Measurements from ENCODE around the gene TCFL5.

DNA sequence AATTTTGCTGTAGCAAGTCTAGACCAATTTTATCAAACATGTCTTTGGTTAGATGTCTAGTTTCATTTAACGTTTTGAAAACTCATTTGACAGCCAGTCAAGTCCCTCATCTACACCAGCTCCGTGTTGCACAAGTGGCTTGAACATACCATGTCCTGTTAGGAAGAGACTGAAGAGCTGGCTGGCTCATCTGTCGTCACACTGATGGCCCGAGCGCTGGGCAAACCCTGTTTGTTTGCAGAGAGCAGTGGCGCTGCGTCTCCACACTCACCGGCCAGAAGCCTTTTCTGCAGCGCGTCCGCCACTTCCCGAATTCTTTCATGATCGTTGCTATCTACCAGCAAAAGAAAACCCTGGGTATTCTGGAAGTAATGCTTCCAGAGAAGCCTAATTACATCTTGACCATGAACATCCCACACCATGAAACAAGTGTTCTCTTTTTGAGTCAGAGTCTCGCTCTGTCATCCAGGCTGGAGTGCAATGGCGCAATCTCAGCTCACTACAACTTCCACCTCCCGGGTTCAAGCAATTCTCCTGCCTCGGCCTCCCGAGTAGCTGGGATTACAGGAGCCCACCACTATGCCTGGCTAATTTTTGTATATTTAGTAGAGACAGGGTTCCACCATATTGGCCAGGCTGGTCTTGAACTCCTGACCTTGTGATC lies 10.7 kb upstream of the TCFL5 start:
- TF ChIP-seq GABPA (IDR thresholded peaks at IDR 0.05; ENCODE audit: low read depth): no peak
- TF ChIP-seq HDAC2 (IDR thresholded peaks at IDR 0.05): no peak
- TF ChIP-seq NR2C2 (IDR thresholded peaks at IDR 0.05; ENCODE audit: borderline replicate concordance, control insufficient read depth, insufficient read length, low read depth): no peak
- no peak for TF ChIP-seq STAT3 (IDR thresholded peaks at IDR 0.05; ENCODE audit: low read depth, low read length)
- TF ChIP-seq CEBPZ (IDR thresholded peaks at IDR 0.05; ENCODE audit: low read depth, low read length): no peak
- TF ChIP-seq MYB (IDR thresholded peaks at IDR 0.05; ENCODE audit: borderline replicate concordance, low read depth, low read length): no peak
- TF ChIP-seq, protein P1, sequence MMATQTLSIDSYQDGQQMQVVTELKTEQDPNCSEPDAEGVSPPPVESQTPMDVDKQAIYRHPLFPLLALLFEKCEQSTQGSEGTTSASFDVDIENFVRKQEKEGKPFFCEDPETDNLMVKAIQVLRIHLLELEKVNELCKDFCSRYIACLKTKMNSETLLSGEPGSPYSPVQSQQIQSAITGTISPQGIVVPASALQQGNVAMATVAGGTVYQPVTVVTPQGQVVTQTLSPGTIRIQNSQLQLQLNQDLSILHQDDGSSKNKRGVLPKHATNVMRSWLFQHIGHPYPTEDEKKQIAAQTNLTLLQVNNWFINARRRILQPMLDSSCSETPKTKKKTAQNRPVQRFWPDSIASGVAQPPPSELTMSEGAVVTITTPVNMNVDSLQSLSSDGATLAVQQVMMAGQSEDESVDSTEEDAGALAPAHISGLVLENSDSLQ (IDR thresholded peaks at IDR 0.05): no peak
- TF ChIP-seq TCF12 (IDR thresholded peaks at IDR 0.05; ENCODE audit: low read depth, low read length): no peak
- TF ChIP-seq, protein P2, sequence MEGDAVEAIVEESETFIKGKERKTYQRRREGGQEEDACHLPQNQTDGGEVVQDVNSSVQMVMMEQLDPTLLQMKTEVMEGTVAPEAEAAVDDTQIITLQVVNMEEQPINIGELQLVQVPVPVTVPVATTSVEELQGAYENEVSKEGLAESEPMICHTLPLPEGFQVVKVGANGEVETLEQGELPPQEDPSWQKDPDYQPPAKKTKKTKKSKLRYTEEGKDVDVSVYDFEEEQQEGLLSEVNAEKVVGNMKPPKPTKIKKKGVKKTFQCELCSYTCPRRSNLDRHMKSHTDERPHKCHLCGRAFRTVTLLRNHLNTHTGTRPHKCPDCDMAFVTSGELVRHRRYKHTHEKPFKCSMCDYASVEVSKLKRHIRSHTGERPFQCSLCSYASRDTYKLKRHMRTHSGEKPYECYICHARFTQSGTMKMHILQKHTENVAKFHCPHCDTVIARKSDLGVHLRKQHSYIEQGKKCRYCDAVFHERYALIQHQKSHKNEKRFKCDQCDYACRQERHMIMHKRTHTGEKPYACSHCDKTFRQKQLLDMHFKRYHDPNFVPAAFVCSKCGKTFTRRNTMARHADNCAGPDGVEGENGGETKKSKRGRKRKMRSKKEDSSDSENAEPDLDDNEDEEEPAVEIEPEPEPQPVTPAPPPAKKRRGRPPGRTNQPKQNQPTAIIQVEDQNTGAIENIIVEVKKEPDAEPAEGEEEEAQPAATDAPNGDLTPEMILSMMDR (IDR thresholded peaks at IDR 0.05 in 2 of 3, conservative IDR thresholded peaks at IDR 0.05 in 1 of 3; ENCODE audit: control insufficient read depth in 2 of 3, extremely low read depth in 1 of 3, insufficient read depth in 1 of 3, low read depth in 3 of 3, low read length in 3 of 3): no peak
- TF ChIP-seq USF2 (IDR thresholded peaks at IDR 0.05; ENCODE audit: borderline replicate concordance, low read depth, low read length): no peak
- no peak for TF ChIP-seq EZH2 (IDR thresholded peaks at IDR 0.05; ENCODE audit: borderline replicate concordance, control insufficient read depth, low read depth, low read length)
- TF ChIP-seq MAX (IDR thresholded peaks at IDR 0.05; ENCODE audit: low read depth, low read length): no peak
- TF ChIP-seq, protein P3, sequence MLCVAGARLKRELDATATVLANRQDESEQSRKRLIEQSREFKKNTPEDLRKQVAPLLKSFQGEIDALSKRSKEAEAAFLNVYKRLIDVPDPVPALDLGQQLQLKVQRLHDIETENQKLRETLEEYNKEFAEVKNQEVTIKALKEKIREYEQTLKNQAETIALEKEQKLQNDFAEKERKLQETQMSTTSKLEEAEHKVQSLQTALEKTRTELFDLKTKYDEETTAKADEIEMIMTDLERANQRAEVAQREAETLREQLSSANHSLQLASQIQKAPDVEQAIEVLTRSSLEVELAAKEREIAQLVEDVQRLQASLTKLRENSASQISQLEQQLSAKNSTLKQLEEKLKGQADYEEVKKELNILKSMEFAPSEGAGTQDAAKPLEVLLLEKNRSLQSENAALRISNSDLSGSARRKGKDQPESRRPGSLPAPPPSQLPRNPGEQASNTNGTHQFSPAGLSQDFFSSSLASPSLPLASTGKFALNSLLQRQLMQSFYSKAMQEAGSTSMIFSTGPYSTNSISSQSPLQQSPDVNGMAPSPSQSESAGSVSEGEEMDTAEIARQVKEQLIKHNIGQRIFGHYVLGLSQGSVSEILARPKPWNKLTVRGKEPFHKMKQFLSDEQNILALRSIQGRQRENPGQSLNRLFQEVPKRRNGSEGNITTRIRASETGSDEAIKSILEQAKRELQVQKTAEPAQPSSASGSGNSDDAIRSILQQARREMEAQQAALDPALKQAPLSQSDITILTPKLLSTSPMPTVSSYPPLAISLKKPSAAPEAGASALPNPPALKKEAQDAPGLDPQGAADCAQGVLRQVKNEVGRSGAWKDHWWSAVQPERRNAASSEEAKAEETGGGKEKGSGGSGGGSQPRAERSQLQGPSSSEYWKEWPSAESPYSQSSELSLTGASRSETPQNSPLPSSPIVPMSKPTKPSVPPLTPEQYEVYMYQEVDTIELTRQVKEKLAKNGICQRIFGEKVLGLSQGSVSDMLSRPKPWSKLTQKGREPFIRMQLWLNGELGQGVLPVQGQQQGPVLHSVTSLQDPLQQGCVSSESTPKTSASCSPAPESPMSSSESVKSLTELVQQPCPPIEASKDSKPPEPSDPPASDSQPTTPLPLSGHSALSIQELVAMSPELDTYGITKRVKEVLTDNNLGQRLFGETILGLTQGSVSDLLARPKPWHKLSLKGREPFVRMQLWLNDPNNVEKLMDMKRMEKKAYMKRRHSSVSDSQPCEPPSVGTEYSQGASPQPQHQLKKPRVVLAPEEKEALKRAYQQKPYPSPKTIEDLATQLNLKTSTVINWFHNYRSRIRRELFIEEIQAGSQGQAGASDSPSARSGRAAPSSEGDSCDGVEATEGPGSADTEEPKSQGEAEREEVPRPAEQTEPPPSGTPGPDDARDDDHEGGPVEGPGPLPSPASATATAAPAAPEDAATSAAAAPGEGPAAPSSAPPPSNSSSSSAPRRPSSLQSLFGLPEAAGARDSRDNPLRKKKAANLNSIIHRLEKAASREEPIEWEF (IDR thresholded peaks at IDR 0.05; ENCODE audit: insufficient replicate concordance, low read depth, low read length): no peak
- TF ChIP-seq POLR2A (IDR thresholded peaks at IDR 0.05; ENCODE audit: low read depth, low read length): no peak
